ENCODE results near the gene GALNT17. TPM values are rescaled to one million over a fixed set of nuclear protein-coding genes. Genes with fewer than 3 reads are reported as not detected.

The GALNT17 gene
- total RNA-seq, 2 experiments from 2014 or later, result not detected

DNA sequence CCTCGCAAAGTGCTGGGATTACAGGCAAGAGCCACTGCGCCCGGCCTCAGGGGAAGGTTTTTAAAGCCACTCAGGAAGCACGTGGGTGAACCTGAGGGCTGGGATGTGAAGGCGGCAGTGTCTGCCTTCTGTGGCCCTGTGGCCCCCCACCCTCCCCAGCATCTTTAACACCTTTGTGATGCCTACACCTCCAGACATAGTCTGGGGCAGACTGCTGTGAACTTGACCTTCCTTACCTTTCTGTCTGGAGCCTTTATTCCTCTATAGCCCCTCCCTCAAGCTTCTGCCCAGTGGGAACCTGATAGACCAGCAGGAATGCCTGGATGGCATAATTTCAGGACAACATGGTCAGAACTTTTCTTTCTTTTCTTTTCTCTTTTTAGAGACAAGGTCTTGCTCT is 550.2 kb downstream of the GALNT17 start:
- Mint-ChIP-seq H3K27ac (no peak overlapping the region), H3K27me3 (no peaks in the 10 kb centered on the region), H3K36me3 (ENCODE audit: low read depth) (no peaks in the 10 kb centered on the region), H3K9me3 (ENCODE audit: low read depth) (no peaks in the 10 kb centered on the region), H3K4me1 (no peaks in the 10 kb centered on the region), H3K4me3 (no peak overlapping the region)
- ChIA-PET CTCF (no interaction called here), POLR2A (no interaction called here)
- intact Hi-C loops (cut with DNase I, micrococcal nuclease), result no loop called here
- DNase-seq (no peak), ATAC-seq (no peak)

DNA sequence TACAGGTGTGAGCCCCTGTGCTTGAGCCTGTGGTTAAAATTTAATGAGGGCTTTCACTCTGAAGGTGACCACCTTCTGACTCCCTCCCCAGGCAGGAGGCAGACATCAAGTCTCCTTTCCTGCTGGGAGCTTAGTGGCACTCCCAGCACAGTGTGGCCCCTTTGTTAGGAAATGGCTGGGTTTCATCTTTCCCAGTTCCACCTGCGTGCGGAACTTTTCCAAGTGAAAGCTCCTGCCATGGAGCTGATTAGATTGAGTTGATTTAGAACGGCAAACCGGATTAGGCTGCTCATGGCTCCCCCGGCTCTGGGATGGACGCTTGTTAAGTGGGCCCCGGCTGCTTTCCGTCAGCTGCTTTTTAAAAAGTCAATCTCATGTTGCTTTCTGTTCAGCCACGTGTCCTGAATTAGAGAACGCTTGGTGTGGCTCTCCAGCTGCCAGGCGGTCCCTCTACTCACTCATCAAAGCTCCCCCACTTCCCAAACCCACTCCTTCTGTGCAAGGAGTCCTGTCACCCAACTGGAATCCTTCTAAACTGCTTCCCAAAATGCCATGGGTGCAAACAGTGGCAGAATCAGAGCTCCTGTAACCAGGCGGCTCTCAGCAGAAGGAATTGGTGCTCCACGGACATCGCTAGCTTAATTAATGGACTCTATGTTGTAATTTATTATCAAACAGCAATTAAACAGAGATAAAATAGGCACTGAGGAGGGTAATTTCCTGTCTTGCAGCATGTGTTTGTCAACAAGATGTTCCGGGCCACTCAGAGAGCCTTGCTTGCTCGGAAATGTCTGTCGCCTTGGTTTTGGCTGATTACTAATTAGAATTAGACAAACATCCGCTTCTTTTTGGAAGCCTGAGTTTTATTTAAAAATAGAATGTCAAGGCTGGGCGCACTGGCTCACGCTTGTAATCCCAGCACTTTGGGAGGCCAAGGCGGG is 551.2 kb downstream of the GALNT17 start:
- no peaks in the 10 kb centered on the region for H3K36me3 Mint-ChIP-seq (ENCODE audit: low read depth)
- H3K27me3 Mint-ChIP-seq, result no peaks in the 10 kb centered on the region
- no peak overlapping the region for H3K4me3 Mint-ChIP-seq
- H3K9me3 Mint-ChIP-seq (ENCODE audit: low read depth), result no peaks in the 10 kb centered on the region
- DNase-seq (no peak), ATAC-seq (no peak)
- ChIA-PET CTCF (no interaction called here), POLR2A (interaction anchor here (0.7 kb wide), 1 partner anchor 300 kb away, joined by 4 read pairs; no protein-coding TSS in a partner anchor)
- no peaks in the 10 kb centered on the region for H3K4me1 Mint-ChIP-seq
- intact Hi-C loops (cut with DNase I, micrococcal nuclease), result no loop called here
- no peak overlapping the region for H3K27ac Mint-ChIP-seq

DNA sequence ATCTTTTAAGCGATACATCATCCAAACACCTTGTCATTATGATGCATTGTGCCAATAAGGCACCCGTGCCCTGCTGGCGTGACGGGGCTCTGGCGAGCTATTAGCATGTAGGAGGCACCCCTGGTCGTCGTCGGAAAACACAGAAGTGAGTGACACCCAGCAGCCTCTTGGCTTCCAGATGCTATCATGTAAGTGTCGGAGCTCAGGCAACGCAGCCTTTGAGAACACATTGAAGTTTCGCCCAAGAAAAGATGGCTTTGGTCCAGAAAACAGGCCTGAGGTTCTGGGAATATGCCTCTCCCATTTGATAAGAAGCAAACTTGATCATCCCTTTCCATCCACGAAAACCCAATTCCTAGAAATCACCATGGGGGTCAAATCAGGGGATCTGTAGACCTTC is 555.3 kb downstream of the GALNT17 start:
- no peak overlapping the region for H3K4me3 Mint-ChIP-seq
- CTCF ChIA-PET, result interaction anchor here (0.9 kb wide), 1 partner anchor 11 kb away, joined by 3 read pairs; no protein-coding TSS in a partner anchor
- intact Hi-C loops (cut with DNase I, micrococcal nuclease), result no loop called here
- DNase-seq, result no peak
- no peak overlapping the region for H3K27ac Mint-ChIP-seq
- no peaks in the 10 kb centered on the region for H3K4me1 Mint-ChIP-seq
- ATAC-seq, result no peak
- POLR2A ChIA-PET, result no interaction called here
- no peaks in the 10 kb centered on the region for H3K36me3 Mint-ChIP-seq (ENCODE audit: low read depth)
- H3K27me3 Mint-ChIP-seq, result no peaks in the 10 kb centered on the region
- peaks cover 2% of the 10 kb centered on the region for H3K9me3 Mint-ChIP-seq (ENCODE audit: low read depth)

DNA sequence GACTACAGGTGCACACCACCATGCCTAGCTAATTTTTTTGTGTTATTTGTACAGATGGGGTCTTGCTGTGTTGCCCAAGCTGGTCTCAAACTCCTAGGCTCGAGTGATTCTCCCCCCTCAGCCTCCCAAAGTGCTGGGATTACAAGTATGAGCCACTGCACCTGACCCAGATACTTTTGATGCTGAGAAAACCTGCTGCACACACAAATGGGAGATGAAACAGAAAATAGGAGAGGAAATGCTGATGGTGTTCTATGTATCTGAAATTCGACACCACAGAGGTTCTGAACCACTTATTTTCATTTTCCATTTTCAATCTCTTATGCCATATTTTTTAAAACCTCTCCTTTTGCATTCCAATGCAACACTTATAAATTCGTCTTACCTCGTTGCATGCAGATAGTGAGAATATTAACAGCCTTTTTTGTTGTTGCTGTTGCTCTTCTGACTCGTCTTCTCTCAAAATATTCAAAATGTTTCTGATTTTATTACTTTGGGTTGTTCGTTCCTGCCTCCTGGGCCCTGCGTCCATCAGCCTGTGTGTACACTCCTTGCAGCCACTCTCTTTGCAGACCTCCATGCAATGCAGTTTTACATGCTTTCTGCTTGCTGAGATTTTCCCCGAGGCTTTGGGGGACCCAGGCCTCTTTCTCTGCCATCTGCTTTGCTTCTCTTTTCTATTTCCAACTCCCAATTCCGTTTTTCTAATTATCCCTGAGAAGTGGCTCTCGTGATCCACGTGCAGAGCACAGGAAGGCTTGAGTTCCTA is 556.1 kb downstream of the GALNT17 start:
- no peaks in the 10 kb centered on the region for H3K36me3 Mint-ChIP-seq (ENCODE audit: low read depth)
- CTCF ChIA-PET, result no interaction called here
- H3K27ac Mint-ChIP-seq, result no peak overlapping the region
- ATAC-seq, result no peak
- intact Hi-C loops (cut with DNase I, micrococcal nuclease), result no loop called here
- POLR2A ChIA-PET, result no interaction called here
- no peaks in the 10 kb centered on the region for H3K27me3 Mint-ChIP-seq
- peaks cover 2% of the 10 kb centered on the region for H3K9me3 Mint-ChIP-seq (ENCODE audit: low read depth)
- no peak overlapping the region for H3K4me3 Mint-ChIP-seq
- no peaks in the 10 kb centered on the region for H3K4me1 Mint-ChIP-seq
- no peak for DNase-seq

DNA sequence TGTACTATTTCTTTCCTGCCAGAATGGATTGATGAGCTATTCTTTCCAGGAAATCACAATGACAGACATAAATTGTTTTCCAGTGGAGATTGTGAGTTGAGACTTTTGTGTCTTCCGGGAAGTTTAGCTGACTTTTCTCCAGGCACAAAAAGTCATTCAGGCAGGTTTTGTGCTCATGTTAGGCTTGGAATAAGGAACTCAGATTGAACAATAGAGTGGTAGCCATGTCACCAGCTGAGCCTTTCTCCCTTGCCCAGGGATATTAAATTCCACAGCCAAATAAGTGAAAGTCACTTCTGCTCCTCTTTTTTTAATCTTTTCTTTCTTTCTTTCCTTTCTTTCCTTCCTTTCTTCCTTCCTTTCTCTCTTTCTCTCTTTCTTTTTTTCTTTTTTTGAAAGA is 559.6 kb downstream of the GALNT17 start:
- Mint-ChIP-seq H3K36me3 (ENCODE audit: low read depth) (no peaks in the 10 kb centered on the region), H3K27ac (no peak overlapping the region), H3K9me3 (ENCODE audit: low read depth) (peaks cover 2% of the 10 kb centered on the region), H3K27me3 (no peaks in the 10 kb centered on the region), H3K4me1 (no peaks in the 10 kb centered on the region), H3K4me3 (no peak overlapping the region)
- ChIA-PET CTCF (interaction anchor here (0.5 to 1.0 kb wide), 2 partner anchors 42 to 835 kb away, joined by 3 read pairs; no protein-coding TSS in a partner anchor), POLR2A (no interaction called here)
- intact Hi-C loops (cut with DNase I, micrococcal nuclease), result no loop called here
- DNase-seq, result no peak
- no peak for ATAC-seq

DNA sequence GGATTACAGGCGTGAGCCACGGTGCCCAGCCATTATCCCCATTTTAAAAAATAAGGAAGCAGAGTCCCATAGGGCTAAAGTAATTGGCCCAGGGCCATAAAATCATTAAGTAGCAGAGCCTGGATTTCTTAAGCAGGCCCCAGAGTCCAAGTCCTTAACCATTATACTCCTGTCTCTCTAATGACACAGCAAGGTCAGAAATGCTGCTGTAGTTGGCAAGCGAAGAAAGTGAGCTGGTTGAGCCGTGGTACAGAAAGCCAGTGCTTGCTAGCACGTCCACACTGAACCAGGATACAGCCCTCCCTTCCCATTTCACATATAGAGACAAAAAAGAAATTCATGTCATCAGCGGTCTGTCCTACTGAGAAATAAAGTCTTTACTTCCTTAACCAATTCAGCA is 562.7 kb downstream of the GALNT17 start:
- Mint-ChIP-seq H3K27me3 (no peaks in the 10 kb centered on the region), H3K9me3 (ENCODE audit: low read depth) (peaks cover 8% of the 10 kb centered on the region), H3K27ac (no peak overlapping the region), H3K36me3 (ENCODE audit: low read depth) (no peaks in the 10 kb centered on the region), H3K4me1 (no peaks in the 10 kb centered on the region), H3K4me3 (no peak overlapping the region)
- CTCF ChIA-PET, result no interaction called here
- POLR2A ChIA-PET, result no interaction called here
- no peak for ATAC-seq
- no peak for DNase-seq
- intact Hi-C loops (cut with DNase I, micrococcal nuclease), result no loop called here

DNA sequence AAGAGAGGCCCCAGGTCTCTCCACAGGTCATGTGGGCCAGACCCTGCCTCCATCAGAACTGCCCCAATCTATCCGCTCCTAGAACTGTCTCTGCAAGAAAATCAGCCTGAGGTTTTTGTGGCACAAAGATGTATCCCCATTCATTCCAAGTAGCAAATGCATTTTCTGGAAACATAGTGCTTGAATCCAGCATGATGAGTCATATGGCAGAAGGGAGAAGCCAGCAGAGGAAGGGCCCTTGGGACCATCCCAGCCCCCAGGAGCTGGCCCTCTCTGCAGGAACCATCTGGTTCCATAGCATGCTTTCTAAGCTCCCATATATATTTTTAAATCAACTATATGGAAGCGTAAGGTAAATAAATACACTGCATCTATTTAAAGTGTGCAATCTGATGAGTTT is 563.2 kb downstream of the GALNT17 start:
- no peak for DNase-seq
- Mint-ChIP-seq H3K9me3 (ENCODE audit: low read depth) (peaks cover 7% of the 10 kb centered on the region), H3K4me3 (no peak overlapping the region), H3K4me1 (no peaks in the 10 kb centered on the region), H3K27me3 (no peaks in the 10 kb centered on the region), H3K36me3 (ENCODE audit: low read depth) (no peaks in the 10 kb centered on the region), H3K27ac (no peak overlapping the region)
- intact Hi-C loops (cut with DNase I, micrococcal nuclease), result no loop called here
- POLR2A ChIA-PET, result no interaction called here
- CTCF ChIA-PET, result no interaction called here
- no peak for ATAC-seq

DNA sequence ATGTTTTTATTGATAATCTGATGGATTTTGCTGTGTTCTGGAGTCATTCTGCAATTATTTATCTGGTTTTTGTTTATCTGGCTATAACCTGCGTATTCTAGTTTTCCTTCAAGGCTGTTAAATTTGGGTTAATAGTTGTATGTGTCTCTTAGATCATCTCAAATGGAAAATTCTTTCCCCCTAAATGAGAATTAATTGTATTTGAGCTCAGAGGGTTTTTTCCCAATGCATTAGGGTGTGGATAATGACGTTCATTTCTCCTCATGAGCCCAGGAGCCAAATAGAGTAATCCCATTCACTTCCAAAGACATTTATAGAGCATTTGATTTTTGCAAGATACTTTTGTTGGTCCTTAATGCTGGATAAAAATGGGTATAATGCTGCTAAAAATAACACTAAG is 564.6 kb downstream of the GALNT17 start:
- POLR2A ChIA-PET, result no interaction called here

DNA sequence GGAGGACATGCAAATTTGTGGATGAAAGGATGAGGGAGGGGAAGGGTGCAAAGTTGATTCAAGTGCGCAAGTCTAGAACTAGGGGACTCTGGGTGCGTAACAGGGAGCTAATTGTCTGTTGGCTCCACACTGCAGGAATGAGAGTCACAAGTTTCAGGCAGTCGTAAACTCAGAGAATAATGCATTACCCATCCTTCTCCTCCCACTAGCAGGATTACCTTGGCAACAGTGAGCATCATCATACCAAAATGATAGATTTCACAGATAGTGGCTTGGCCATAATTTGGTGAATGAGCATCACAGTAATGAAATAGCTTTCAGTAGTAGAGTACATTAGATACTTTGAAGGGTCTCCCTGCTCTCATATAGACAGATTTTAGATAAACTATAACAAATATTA is 565.5 kb downstream of the GALNT17 start:
- DNase-seq, result no peak
- intact Hi-C loops (cut with DNase I, micrococcal nuclease), result no loop called here
- H3K36me3 Mint-ChIP-seq (ENCODE audit: low read depth), result no peaks in the 10 kb centered on the region
- ATAC-seq, result no peak
- no peak overlapping the region for H3K27ac Mint-ChIP-seq
- no peak overlapping the region for H3K4me3 Mint-ChIP-seq
- peaks cover 9% of the 10 kb centered on the region for H3K9me3 Mint-ChIP-seq (ENCODE audit: low read depth)
- ChIA-PET CTCF (no interaction called here), POLR2A (no interaction called here)
- no peaks in the 10 kb centered on the region for H3K27me3 Mint-ChIP-seq
- H3K4me1 Mint-ChIP-seq, result no peaks in the 10 kb centered on the region

More for the DNA sequence above, 564.6 kb downstream of the GALNT17 start:
- no peaks in the 10 kb centered on the region for H3K4me1 Mint-ChIP-seq
- peaks cover 9% of the 10 kb centered on the region for H3K9me3 Mint-ChIP-seq (ENCODE audit: low read depth)
- DNase-seq, result no peak
- intact Hi-C loops (cut with DNase I, micrococcal nuclease), result no loop called here
- H3K36me3 Mint-ChIP-seq (ENCODE audit: low read depth), result no peaks in the 10 kb centered on the region
- no peak overlapping the region for H3K4me3 Mint-ChIP-seq
- ATAC-seq, result no peak
- CTCF ChIA-PET, result interaction anchor here (0.7 kb wide), 1 partner anchor 176 kb away, joined by 3 read pairs; no protein-coding TSS in a partner anchor
- no peaks in the 10 kb centered on the region for H3K27me3 Mint-ChIP-seq
- H3K27ac Mint-ChIP-seq, result no peak overlapping the region

DNA sequence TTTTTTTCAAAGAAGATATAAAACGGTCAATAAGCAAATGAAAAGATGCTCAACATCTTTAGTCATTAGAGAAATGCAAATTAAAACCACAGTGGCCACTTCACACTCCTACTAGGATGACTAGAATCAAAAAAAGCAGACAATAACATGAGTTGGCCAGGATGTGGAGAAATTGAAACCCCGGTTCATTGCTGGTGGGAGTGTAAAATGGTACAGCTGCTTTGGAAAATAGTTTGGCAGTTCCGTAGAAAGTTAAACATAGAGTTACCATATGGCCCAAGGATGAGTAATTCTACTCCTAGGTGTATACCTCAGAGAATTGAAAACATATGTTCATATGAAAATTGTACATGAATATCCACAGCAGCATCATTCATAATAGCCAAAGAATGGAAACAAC is 573.3 kb downstream of the GALNT17 start:
- no peak overlapping the region for H3K4me3 Mint-ChIP-seq
- DNase-seq (no peak), ATAC-seq (no peak)
- intact Hi-C loops (cut with DNase I, micrococcal nuclease), result no loop called here
- POLR2A ChIA-PET, result no interaction called here
- H3K27me3 Mint-ChIP-seq, result no peaks in the 10 kb centered on the region
- peaks cover 5% of the 10 kb centered on the region for H3K9me3 Mint-ChIP-seq (ENCODE audit: low read depth)
- H3K4me1 Mint-ChIP-seq, result no peaks in the 10 kb centered on the region
- no peak overlapping the region for H3K27ac Mint-ChIP-seq
- no peaks in the 10 kb centered on the region for H3K36me3 Mint-ChIP-seq (ENCODE audit: low read depth)
- CTCF ChIA-PET, result no interaction called here

DNA sequence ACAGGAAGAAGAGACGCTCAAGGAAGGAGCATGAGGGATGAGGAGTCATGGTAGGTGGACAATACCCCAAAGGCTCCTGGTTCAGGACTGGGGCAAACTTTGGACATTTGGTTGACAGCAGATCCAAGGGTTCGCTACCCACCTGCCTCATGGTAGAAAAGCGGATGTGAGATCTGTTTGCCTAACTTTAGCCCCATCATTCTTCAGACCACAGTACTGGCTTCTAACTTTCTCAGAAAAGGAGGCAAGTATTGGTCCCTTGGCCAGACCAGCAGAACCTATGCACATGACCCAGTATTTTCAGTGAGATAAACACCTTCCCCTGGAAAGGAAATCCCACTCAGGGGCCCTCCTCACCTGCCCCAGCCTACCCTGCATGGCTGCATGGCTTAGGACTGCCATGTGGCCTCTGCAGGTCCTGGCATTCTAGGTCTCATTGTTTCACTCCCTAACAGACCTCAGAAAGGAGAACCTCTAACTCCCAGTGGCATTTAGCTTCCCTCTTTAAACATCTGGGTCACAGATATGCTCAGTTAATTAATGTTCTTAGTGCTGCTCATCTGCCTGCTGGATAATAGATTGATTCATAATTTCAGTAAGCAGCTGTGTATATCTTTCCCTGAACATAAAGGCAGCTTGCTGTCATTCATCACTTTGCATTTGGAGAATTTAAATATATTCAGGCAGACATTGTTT is 574.1 kb downstream of the GALNT17 start:
- Mint-ChIP-seq H3K36me3 (ENCODE audit: low read depth) (no peaks in the 10 kb centered on the region), H3K4me3 (no peak overlapping the region), H3K4me1 (no peaks in the 10 kb centered on the region), H3K9me3 (ENCODE audit: low read depth) (peaks cover 2% of the 10 kb centered on the region), H3K27me3 (no peaks in the 10 kb centered on the region), H3K27ac (no peak overlapping the region)
- no peak for DNase-seq
- intact Hi-C loops (cut with DNase I, micrococcal nuclease), result no loop called here
- ChIA-PET CTCF (no interaction called here), POLR2A (no interaction called here)
- no peak for ATAC-seq
